GM12878 (cell line): ENCODE data around the gene OXER1. TPM values are rescaled to one million over a fixed set of nuclear protein-coding genes. Genes with fewer than 3 reads are reported as not detected.

ENCODE experiments used
- ATAC-seq: fragments of 200-7000 bp; cut with Tn5 transposase; 3 replicates; pipeline ENCODE4 v1.9.1; 2020; ENCODE audit warnings: mild to moderate bottlenecking, moderate library complexity
- BruUV-seq: library from RNA; stranded (reverse); fragments of 400-500 nt; replicated peaks from 2 replicates; lab custom pipeline; 2021; lab: Mats Ljungman, UMichigan
- CTCF ChIA-PET: fragments of 300-600 bp; sonication (Branson Sonifier 250); formaldehyde crosslinking; extraction: SDS; loops from one replicate; lab custom pipeline; 2021; ENCODE audit warnings: inconsistent platforms; lab: Yijun Ruan, JAX
- POLR2A ChIA-PET: fragments of 350-600 bp; formaldehyde crosslinking; extraction: SDS; loops from one replicate; lab custom pipeline; 2021; ENCODE audit warnings: inconsistent platforms; lab: Charles Lee
- RAD21 ChIA-PET: fragments of 300-600 bp; sonication (Branson Sonifier 250); formaldehyde crosslinking; loops from one replicate; lab custom pipeline; 2023; ENCODE audit warnings: antibody characterized with exemption; ENCODE audit not compliant: unreplicated experiment; lab: Charles Lee
- SMC1A ChIA-PET: fragments of 300-600 bp; sonication (Branson Sonifier 250); formaldehyde crosslinking; loops from one replicate; lab custom pipeline; 2023; ENCODE audit not compliant: unreplicated experiment, uncharacterized antibody; lab: Charles Lee
- DNase-seq: peaks from one replicate; pipeline ENCODE4 v3.0.0-alpha.2; 2011; ENCODE audit warnings: low read depth, low spot score
- FAIRE-seq: peaks from 3 replicates; lab custom pipeline; 2011; peaks lifted over from hg19 to GRCh38; lab: Jason Lieb, UNC
- H2AFZ ChIP-seq: 2 replicates; pipeline ENCODE4 v1.6.0; 2011; ENCODE audit warnings: low read depth, low read length, control low read depth; ENCODE audit not compliant: control insufficient read depth
- H3K27ac ChIP-seq: 2 replicates; pipeline ENCODE4 v1.5.1; 2011; ENCODE audit warnings: control low read depth; ENCODE audit not compliant: control insufficient read depth, insufficient read depth
- H3K27me3 ChIP-seq, 2 experiments: replicated peaks in 1 of 2; 2 replicates each; pipeline versions ENCODE4 v1.6.0 to v1.6.1; 2011; ENCODE audit warnings: low read length in 1 of 2; ENCODE audit not compliant: control insufficient read depth in 2 of 2, insufficient read depth in 2 of 2
- H3K36me3 ChIP-seq, 2 experiments: 2 replicates each; pipeline ENCODE4 v1.5.1; 2011; ENCODE audit warnings: low read length in 1 of 2; ENCODE audit not compliant: control insufficient read depth in 2 of 2, insufficient read depth in 2 of 2
- H3K4me1 ChIP-seq: 2 replicates; pipeline ENCODE4 v1.6.1; 2011; ENCODE audit warnings: mild to moderate bottlenecking, low read length, moderate library complexity, mixed read lengths; ENCODE audit not compliant: control insufficient read depth, insufficient read depth
- H3K4me2 ChIP-seq: 2 replicates; pipeline ENCODE4 v1.6.0; 2011; ENCODE audit warnings: control low read depth; ENCODE audit not compliant: control insufficient read depth, insufficient read depth
- H3K4me3 ChIP-seq: fragments of 200-600 bp; sonication (generic); 2 replicates; pipeline ENCODE4 v1.5.1; 2016
- H3K79me2 ChIP-seq: 2 replicates; pipeline ENCODE4 v1.6.0; 2011; ENCODE audit warnings: low read length; ENCODE audit not compliant: control insufficient read depth, insufficient read depth
- H3K9ac ChIP-seq: 2 replicates; pipeline ENCODE4 v1.8.0; 2011; ENCODE audit warnings: low read length, control low read depth, mixed read lengths; ENCODE audit not compliant: control insufficient read depth, insufficient read depth
- H3K9me3 ChIP-seq: replicated peaks from 3 replicates; pipeline ENCODE4 v1.5.1; 2011; ENCODE audit warnings: mild to moderate bottlenecking, low read length; ENCODE audit not compliant: control insufficient read depth, insufficient read depth
- H4K20me1 ChIP-seq: 2 replicates; pipeline ENCODE4 v1.6.0; 2011; ENCODE audit not compliant: control insufficient read depth, insufficient read depth
- EED ChIP-seq: sonication (generic); IDR thresholded peaks from 2 replicates; pipeline ENCODE4 v1.6.1; 2016; ENCODE audit warnings: antibody characterized with exemption, low read depth
- HDAC6 ChIP-seq: fragments of 200-600 bp; sonication (generic); IDR thresholded peaks from one replicate; pipeline ENCODE4 v1.8.0; 2017; ENCODE audit warnings: antibody characterized with exemption; ENCODE audit not compliant: unreplicated experiment
- IKZF1 ChIP-seq: fragments of 450-650 bp; conservative IDR thresholded peaks from 2 replicates; pipeline ENCODE4 v1.6.1; 2017; ENCODE audit warnings: antibody characterized with exemption, mild to moderate bottlenecking
- KDM1A ChIP-seq: fragments of 200-600 bp; sonication (generic); IDR thresholded peaks from 2 replicates; pipeline ENCODE4 v1.6.1; 2016; ENCODE audit warnings: borderline replicate concordance
- MTA3 ChIP-seq: IDR thresholded peaks from 2 replicates; pipeline ENCODE4 v1.6.1; 2012; ENCODE audit warnings: low read length, inconsistent platforms, borderline replicate concordance
- PKNOX1 ChIP-seq: fragments of 450-650 bp; IDR thresholded peaks from 2 replicates; pipeline ENCODE4 v1.6.1; 2016; ENCODE audit warnings: mild to moderate bottlenecking
- RAD21 ChIP-seq: IDR thresholded peaks from 2 replicates; pipeline ENCODE4 v1.6.1; 2011; ENCODE audit warnings: mild to moderate bottlenecking, low read depth, low read length, moderate library complexity; ENCODE audit not compliant: insufficient read depth
- SPI1 ChIP-seq: IDR thresholded peaks from 2 replicates; pipeline ENCODE4 v1.6.1; 2011; ENCODE audit warnings: low read depth, mild to moderate bottlenecking, low read length, moderate library complexity, borderline replicate concordance; ENCODE audit not compliant: insufficient read depth
- SUZ12 ChIP-seq: fragments of 200-600 bp; sonication (generic); IDR thresholded peaks from one replicate; pipeline ENCODE4 v1.6.1; 2018; ENCODE audit warnings: antibody characterized with exemption, mild to moderate bottlenecking; ENCODE audit not compliant: unreplicated experiment
- TCF12 ChIP-seq: IDR thresholded peaks from 2 replicates; pipeline ENCODE4 v1.6.1; 2011; ENCODE audit warnings: low read depth, mild to moderate bottlenecking, low read length
- WGBS: methylation state at CpG from one replicate; pipeline ENCODE4 v1.1.6; 2016; ENCODE audit warnings: low lambda C conversion rate; ENCODE audit not compliant: insufficient replicate concordance, insufficient coverage; ENCODE audit errors: missing lambda C conversion rate; 5-methylcytosine and 5-hydroxymethylcytosine counted together
- in situ Hi-C: fragments of 300-500 bp; cut with MboI; formaldehyde crosslinking; loops from 9 replicates; pipeline ENCODE4 v1.14.3; 2018; ENCODE audit warnings: mixed read lengths
- intact Hi-C: fragments of 100-400 bp; cut with micrococcal nuclease; formaldehyde crosslinking; loops from one replicate; pipeline ENCODE4 v1.14.2; 2022; ENCODE audit not compliant: unreplicated experiment
- polyA plus RNA-seq, 11 experiments: library from polyadenylated mRNA; depleted of rRNA in 4 of 11; unstranded in 6 of 11; stranded (reverse) in 5 of 11; fragments of >200 nt; fragmentation: Nextera tagmentation in 4 of 11; fragmentation: Illumina TruSeq in 1 of 11; extraction: Ambion mirVana in 4 of 11; extraction: Trizol in 1 of 11; gene quantifications; 1 replicate in 1 of 11; 2 replicates in 10 of 11; pipeline versions ENCODE4 v1.2.1 to v1.2.3, GENCODE V29; 2011 to 2016; ENCODE audit warnings: inconsistent platforms in 2 of 11, missing spikeins in 2 of 11, low read depth in 1 of 11
- total RNA-seq, 4 experiments: library from RNA; depleted of rRNA in 3 of 4; stranded (reverse); fragments of >200 nt in 3 of 4; fragmentation: Illumina TruSeq in 1 of 4; extraction: Trizol in 1 of 4; gene quantifications; 2 replicates each; pipeline versions ENCODE4 v1.2.1 to v1.2.3, GENCODE V29; 2013 to 2021

The OXER1 gene
- total and polyA plus RNA-seq, 10 of the 15 experiments (the other 5 are each of a cell fraction or from before 2014, with no cell fraction given) = 0.11 to 8.6 (median 3.3) TPM

GRCh38 chr2:42725657-42726056, 38.3 kb downstream of the OXER1 start:
- no peak for FAIRE-seq
- ChIA-PET SMC1A (interaction anchor here (0.8 to 2.9 kb wide), 3 partner anchors 17 to 86 kb away, joined by 4 to 7 read pairs (median 4); no protein-coding TSS in a partner anchor), CTCF (interaction anchor here (1.2 kb wide), 1 partner anchor 29 kb away, joined by 3 read pairs; no protein-coding TSS in a partner anchor), RAD21 (interaction anchor here (0.7 to 1.1 kb wide), 2 partner anchors 67 to 69 kb away, joined by 3 to 4 read pairs; partner anchors contain the start of gene HAAO), POLR2A (interaction anchor here (0.7 to 1.0 kb wide), 2 partner anchors 69 to 796 kb away, joined by 3 to 5 read pairs; no protein-coding TSS in a partner anchor)
- Histone ChIP-seq H3K27me3 (no peaks in the 10 kb centered on the region), H3K79me2 (no peaks in the 10 kb centered on the region), H3K9me3 (peaks cover 2% of the 10 kb centered on the region; the same call in 1 of the 3 replicates), H3K9ac (no peak overlapping the region), H3K4me1 (peaks cover 19% of the 10 kb centered on the region), H3K27ac (no peak overlapping the region), H3K36me3 (peaks cover 0 to 3% of the 10 kb centered on the region in 2 experiments; a peak in 1 of 4 replicates), H3K4me2 (no peak overlapping the region), H4K20me1 (no peaks in the 10 kb centered on the region), H3K4me3 (no peak overlapping the region), H2AFZ (no peak overlapping the region)
- in situ Hi-C loops = no loop called here
- WGBS = 85% methylated on average over 4 of the region's 4 CpGs
- ATAC-seq = no peak
- BruUV-seq = no TSS peak
- intact Hi-C loops = no loop called here
- TF ChIP-seq IKZF1 (no peak), SPI1 (peak; percentile 69; the same call in 1 of the 2 replicates), KDM1A (no peak)
- DNase-seq = no peak

- no peaks in the 10 kb centered on the region for H4K20me1 ChIP-seq
- RAD21 ChIA-PET = interaction anchor here (0.7 to 1.1 kb wide), 2 partner anchors 67 to 70 kb away, joined by 3 to 4 read pairs; partner anchors contain the start of gene HAAO
- intact Hi-C loops (loop anchor here (5.0 kb wide), 1 partner anchor 67 kb away; the partner anchor contains the start of gene HAAO), in situ Hi-C loops (no loop called here)
- no peak overlapping the region for H3K27ac ChIP-seq
- SMC1A ChIA-PET = interaction anchor here (2.9 kb wide), 1 partner anchor 28 kb away, joined by 7 read pairs; no protein-coding TSS in a partner anchor
- no peak overlapping the region for H3K9ac ChIP-seq
- WGBS = 96% methylated on average over 2 of the region's 2 CpGs
- no peak for DNase-seq
- H3K79me2 ChIP-seq = no peaks in the 10 kb centered on the region
- no peaks in the 10 kb centered on the region for H3K27me3 ChIP-seq
- H3K9me3 ChIP-seq = no peaks in the 10 kb centered on the region; the same call in 2 of the 3 replicates
- no TSS peak for BruUV-seq
- no peak overlapping the region for H2AFZ ChIP-seq
- no peak for TF ChIP-seq PKNOX1
- no peak for TF ChIP-seq TCF12
- no peak for TF ChIP-seq HDAC6
- no peak for TF ChIP-seq MTA3
- TF ChIP-seq RAD21 = no peak
- TF ChIP-seq SUZ12 = no peak
- no peak for TF ChIP-seq EED
- CTCF ChIA-PET = no interaction called here
- H3K4me3 ChIP-seq = no peak overlapping the region
- POLR2A ChIA-PET = interaction anchor here (1.1 kb wide), 1 partner anchor 28 kb away, joined by 4 read pairs; no protein-coding TSS in a partner anchor
- ATAC-seq = no peak
- H3K4me2 ChIP-seq = no peak overlapping the region
- peaks cover 19% of the 10 kb centered on the region for H3K4me1 ChIP-seq
- no peak for FAIRE-seq
- peaks cover 0 to 3% of the 10 kb centered on the region in 2 experiments; a peak in 1 of 4 replicates for H3K36me3 ChIP-seq
These were observed 39.0 kb downstream of the OXER1 start for GRCh38 chr2:42724886-42725285.
